ENCODE results near the gene SLC1A1.

- no peak for TF ChIP-seq CTCF (IDR thresholded peaks at IDR 0.05; ENCODE audit: low read length)
- TF ChIP-seq EZH2 (IDR thresholded peaks at IDR 0.05; ENCODE audit: borderline replicate concordance, low read length) = no peak
These were observed 100.8 kb downstream of the SLC1A1 start for GRCh38 chr9:4591123-4591500.

All from OCI-LY1 (cell line).